HepG2 (cell line): ENCODE measurements around the gene C1orf159. TPM values are rescaled to one million over a fixed set of nuclear protein-coding genes. Genes with fewer than 3 reads are reported as not detected.

Source experiments
- CBX5 ChIP-seq: sonication (generic); formaldehyde crosslinking; IDR thresholded peaks from 2 replicates; pipeline ENCODE4 v1.4.0; 2020; ENCODE audit warnings: missing genetic modification reagents, borderline replicate concordance
- ELF1 ChIP-seq: sonication (generic); formaldehyde crosslinking; IDR thresholded peaks from 2 replicates; pipeline ENCODE4 v1.4.0; 2020; ENCODE audit warnings: missing genetic modification reagents
- GFI1 ChIP-seq: sonication (generic); formaldehyde crosslinking; IDR thresholded peaks from 2 replicates; pipeline ENCODE4 v1.5.0; 2020; ENCODE audit warnings: missing genetic modification reagents, mild to moderate bottlenecking, borderline replicate concordance
- HNRNPLL ChIP-seq: fragments of 200-400 bp; formaldehyde crosslinking; IDR thresholded peaks from 2 replicates; pipeline ENCODE4 v1.6.1; 2017; ENCODE audit warnings: mild to moderate bottlenecking, low read depth, low read length; ENCODE audit not compliant: poor library complexity, severe bottlenecking
- HNRNPUL1 ChIP-seq: fragments of 200-400 bp; formaldehyde crosslinking; IDR thresholded peaks from 2 replicates; pipeline ENCODE4 v1.6.1; 2017; ENCODE audit warnings: low read depth, mild to moderate bottlenecking, low read length, moderate library complexity
- RARG ChIP-seq: sonication (generic); formaldehyde crosslinking; IDR thresholded peaks from 2 replicates; pipeline ENCODE4 v1.4.0; 2020; ENCODE audit warnings: low read depth, mild to moderate bottlenecking, missing genetic modification reagents
- SALL1 ChIP-seq: sonication (generic); formaldehyde crosslinking; IDR thresholded peaks from 2 replicates; pipeline ENCODE4 v1.8.0; 2022; ENCODE audit warnings: mild to moderate bottlenecking, missing genetic modification reagents
- SIX4 ChIP-seq: sonication (generic); formaldehyde crosslinking; IDR thresholded peaks from 2 replicates; pipeline ENCODE4 v1.4.0; 2020; ENCODE audit warnings: missing genetic modification reagents
- SNAPC2 ChIP-seq: sonication (generic); formaldehyde crosslinking; IDR thresholded peaks from 2 replicates; pipeline ENCODE4 v1.8.1; 2022; ENCODE audit warnings: mild to moderate bottlenecking, missing genetic modification reagents
- STAT6 ChIP-seq: sonication (generic); formaldehyde crosslinking; IDR thresholded peaks from 2 replicates; pipeline ENCODE4 v1.4.0; 2020; ENCODE audit warnings: missing genetic modification reagents, mild to moderate bottlenecking, borderline replicate concordance
- TAF1 ChIP-seq: sonication (generic); formaldehyde crosslinking; IDR thresholded peaks from 2 replicates; pipeline ENCODE4 v1.4.0; 2020; ENCODE audit warnings: missing genetic modification reagents
- TBX2 ChIP-seq: sonication (generic); formaldehyde crosslinking; IDR thresholded peaks from 2 replicates; pipeline ENCODE4 v1.5.0; 2020; ENCODE audit warnings: missing genetic modification reagents, mild to moderate bottlenecking, borderline replicate concordance
- TBX3 ChIP-seq: fragments of 450-650 bp; IDR thresholded peaks from 2 replicates; pipeline ENCODE4 v1.6.1; 2017; ENCODE audit warnings: antibody characterized with exemption, mild to moderate bottlenecking, inconsistent platforms, borderline replicate concordance
- TGIF2 ChIP-seq: IDR thresholded peaks from 2 replicates; pipeline ENCODE4 v1.6.1; 2016; ENCODE audit warnings: control low read depth, missing compliant biosample characterization
- ZFP90 ChIP-seq: sonication (generic); formaldehyde crosslinking; IDR thresholded peaks from 2 replicates; pipeline ENCODE4 v1.8.0; 2022; ENCODE audit warnings: missing genetic modification reagents, mild to moderate bottlenecking, inconsistent platforms, borderline replicate concordance
- ZNF251 ChIP-seq: sonication (generic); formaldehyde crosslinking; IDR thresholded peaks from 2 replicates; pipeline ENCODE4 v1.9.0; 2021; ENCODE audit warnings: mild to moderate bottlenecking, missing genetic modification reagents
- ZNF260 ChIP-seq: sonication (generic); formaldehyde crosslinking; IDR thresholded peaks from 2 replicates; pipeline ENCODE4 v1.4.0; 2020; ENCODE audit warnings: missing genetic modification reagents, low read depth, mild to moderate bottlenecking, borderline replicate concordance
- ZNF280B ChIP-seq: sonication (generic); formaldehyde crosslinking; IDR thresholded peaks from 2 replicates; pipeline ENCODE4 v1.5.0; 2020; ENCODE audit warnings: missing genetic modification reagents, mild to moderate bottlenecking, borderline replicate concordance
- ZNF547 ChIP-seq: sonication (generic); formaldehyde crosslinking; IDR thresholded peaks from 2 replicates; pipeline ENCODE4 v1.5.1; 2020; ENCODE audit warnings: mild to moderate bottlenecking, missing genetic modification reagents
- ZNF605 ChIP-seq: sonication (generic); formaldehyde crosslinking; IDR thresholded peaks from 2 replicates; pipeline ENCODE4 v1.8.0; 2022; ENCODE audit warnings: mild to moderate bottlenecking, missing genetic modification reagents
- ZNF687 ChIP-seq: sonication (generic); formaldehyde crosslinking; IDR thresholded peaks from 2 replicates; pipeline ENCODE4 v1.5.1; 2020; ENCODE audit warnings: mild to moderate bottlenecking, missing genetic modification reagents, moderate library complexity
- ZNF891 ChIP-seq: sonication (generic); formaldehyde crosslinking; IDR thresholded peaks from 2 replicates; pipeline ENCODE4 v1.5.0; 2020; ENCODE audit warnings: mild to moderate bottlenecking, missing genetic modification reagents
- polyA plus RNA-seq, 8 experiments: library from polyadenylated mRNA; depleted of rRNA in 3 of 8; stranded (reverse) in 7 of 8; unstranded in 1 of 8; fragments of >200 nt; fragmentation: Illumina TruSeq in 4 of 8; extraction: Trizol in 4 of 8; gene quantifications; 2 replicates each; pipeline versions ENCODE4 v1.2.1 to v1.2.3, GENCODE V29; 2011 to 2016; ENCODE audit warnings: low read depth in 4 of 8, missing spikeins in 1 of 8, mixed read lengths in 1 of 8; ENCODE audit not compliant: insufficient read depth in 1 of 8
- total RNA-seq, 5 experiments: library from RNA; depleted of rRNA; stranded (reverse); fragments of >200 nt; fragmentation: Illumina TruSeq; extraction: Trizol; gene quantifications; 2 replicates each; pipeline ENCODE4 v1.2.3, GENCODE V29; 2016; ENCODE audit warnings: low read depth in 1 of 5

Gene C1orf159
- total and polyA plus RNA-seq, 2 of the 13 experiments (the other 11 are each of a cell fraction or from before 2014, with no cell fraction given), result 3.8 to 6.7 TPM

GRCh38 chr1:1059494-1060280 is 56.2 kb downstream of the C1orf159 start (continued):
- TF ChIP-seq SNAPC2 (CRISPR knock-in tag) (no peak), ZNF687 (peak; percentile 64), SALL1 (0 out of 2 replicates have a peak, but pooled peaks have one; percentile 19), STAT6 (no peak), ZNF280B (no peak), RARG (no peak), HNRNPLL (peak; percentile 97), ZFP90 (0 out of 2 replicates have a peak, but pooled peaks have one; percentile 44), ZNF251 (CRISPR knock-in tag) (no peak), ZNF547 (CRISPR knock-in tag) (no peak), ELF1 (no peak), ZNF891 (no peak), CBX5 (no peak), GFI1 (CRISPR knock-in tag) (peak; percentile 9; the same call in 1 of the 2 replicates), TBX3 (no peak), SIX4 (CRISPR knock-in tag) (no peak), TGIF2 (CRISPR knock-in tag) (no peak), ZNF260 (CRISPR knock-in tag) (no peak), TBX2 (CRISPR knock-in tag) (0 out of 2 replicates have a peak, but pooled peaks have one; percentile 21), HNRNPUL1 (no peak), TAF1 (CRISPR knock-in tag) (peak; percentile 31; the same call in 1 of the 2 replicates), ZNF605 (CRISPR knock-in tag) (no peak)
